ENCODE measurements around the gene SNX1. TPM values are rescaled to one million over a fixed set of nuclear protein-coding genes. Genes with fewer than 3 reads are reported as not detected.

Gene SNX1
- total and polyA plus RNA-seq, 10 of the 15 experiments (the other 5 are each of a cell fraction or from before 2014, with no cell fraction given), result 17.8 to 115 (median 96.3) TPM

- no peak overlapping the region for H3K9ac ChIP-seq (ENCODE audit: control insufficient read depth, insufficient read depth, low read length)
- no peak overlapping the region for H3K4me3 ChIP-seq
- no peaks in the 10 kb centered on the region for H3K4me1 ChIP-seq (ENCODE audit: control insufficient read depth, insufficient read depth, low read length)
- ChIA-PET CTCF (interaction anchor here (0.7 to 2.1 kb wide), 8 partner anchors 10 to 596 kb away, joined by 3 to 9 read pairs (median 4); no protein-coding TSS in a partner anchor), POLR2A (interaction anchor here (0.9 to 1.8 kb wide), 3 partner anchors 10 to 38 kb away, joined by 3 to 11 read pairs (median 4); no protein-coding TSS in a partner anchor), RAD21 (ENCODE audit: unreplicated experiment) (interaction anchor here (1.2 kb wide), 1 partner anchor 66 kb away, joined by 3 read pairs; no protein-coding TSS in a partner anchor), SMC1A (ENCODE audit: uncharacterized antibody, unreplicated experiment) (interaction anchor here (0.8 to 1.2 kb wide), 2 partner anchors 13 to 17 kb away, joined by 3 to 4 read pairs; no protein-coding TSS in a partner anchor)
- no peak overlapping the region for H3K4me2 ChIP-seq (ENCODE audit: control insufficient read depth, insufficient read depth)
- in situ Hi-C loops (cut with MboI), result no loop called here
- H3K36me3 ChIP-seq (ENCODE audit: control insufficient read depth in 2 of 2, insufficient read depth in 2 of 2, low read length in 1 of 2), result peaks cover 40 to 52% of the 10 kb centered on the region in 2 experiments
- DNase-seq (ENCODE audit: low read depth, low spot score) (no peak), ATAC-seq (no peak), FAIRE-seq (no peak)
- H4K20me1 ChIP-seq (ENCODE audit: control insufficient read depth, insufficient read depth), result no peaks in the 10 kb centered on the region
- no peaks in the 10 kb centered on the region for H3K9me3 ChIP-seq (replicated peaks; ENCODE audit: control insufficient read depth, insufficient read depth, low read length)
- H3K27me3 ChIP-seq (replicated peaks in 1 of 2; ENCODE audit: control insufficient read depth in 2 of 2, insufficient read depth in 2 of 2, low read length in 1 of 2), result no peaks in the 10 kb centered on the region
- no peak overlapping the region for H3K27ac ChIP-seq (ENCODE audit: control insufficient read depth, insufficient read depth)
- intact Hi-C loops (cut with micrococcal nuclease; ENCODE audit: unreplicated experiment), result no loop called here
- H2AFZ ChIP-seq (ENCODE audit: control insufficient read depth, low read depth, low read length), result no peak overlapping the region
- no peak for TF ChIP-seq RUNX3 (IDR thresholded peaks at IDR 0.05; ENCODE audit: low read length)
- no peak for TF ChIP-seq SMAD5 (IDR thresholded peaks at IDR 0.05; ENCODE audit: low read depth)
- TF ChIP-seq MEF2A (IDR thresholded peaks at IDR 0.05; ENCODE audit: insufficient read depth, low read depth, low read length), result no peak
- WGBS (ENCODE audit: insufficient coverage, insufficient replicate concordance, low lambda C conversion rate, missing lambda C conversion rate), result 94% methylated on average over 4 of the region's 4 CpGs
- BruUV-seq (replicated peaks), result no TSS peak
- H3K79me2 ChIP-seq (ENCODE audit: control insufficient read depth, insufficient read depth, low read length), result no peaks in the 10 kb centered on the region
Measured at GRCh38 chr15:64132217-64132616, 36.4 kb downstream of the SNX1 start.

DNA sequence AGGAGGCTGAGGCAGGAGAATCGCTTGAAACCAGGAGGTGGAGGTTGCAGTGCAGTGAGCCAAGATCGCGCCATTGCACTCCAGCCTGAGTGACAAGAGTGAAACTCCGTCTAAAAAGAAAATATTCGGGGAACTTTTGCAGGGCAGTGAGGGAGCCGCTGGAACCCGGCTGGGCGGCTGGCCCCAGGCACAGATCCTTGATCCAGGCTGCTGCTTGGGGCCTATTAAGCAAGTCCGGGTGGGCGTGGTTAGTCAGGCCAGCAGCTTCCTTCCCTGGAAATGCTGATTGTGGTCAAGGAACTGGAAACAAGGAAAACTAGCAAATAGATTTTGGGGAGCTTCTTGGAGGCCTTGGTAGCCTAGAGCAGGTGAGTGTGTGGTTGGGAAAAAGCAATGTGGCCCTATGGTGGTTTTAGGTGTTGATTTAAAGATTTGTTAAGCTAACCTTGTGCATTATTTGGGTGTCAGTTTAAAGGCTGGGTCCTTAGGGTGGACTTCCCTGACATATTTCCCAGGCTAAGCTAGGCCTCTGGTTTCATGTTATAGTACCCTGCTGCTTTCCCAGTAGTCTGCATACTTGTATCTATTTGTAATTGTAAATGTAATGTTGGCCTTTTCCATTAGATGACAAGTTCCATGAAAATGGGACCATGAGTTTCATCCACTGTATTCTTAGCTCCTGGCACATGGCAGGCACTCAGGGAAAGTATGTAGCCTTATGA lies 38.0 kb downstream of the SNX1 start:
- WGBS (ENCODE audit: insufficient coverage, insufficient replicate concordance, low lambda C conversion rate, missing lambda C conversion rate), result 96% methylated on average over 10 of the region's 10 CpGs

More for the DNA sequence above, 38.0 kb downstream of the SNX1 start:
- no peaks in the 10 kb centered on the region for H3K9me3 ChIP-seq (replicated peaks; ENCODE audit: control insufficient read depth, insufficient read depth, low read length)
- no peaks in the 10 kb centered on the region for H4K20me1 ChIP-seq (ENCODE audit: control insufficient read depth, insufficient read depth)
- TF ChIP-seq, protein P1, sequence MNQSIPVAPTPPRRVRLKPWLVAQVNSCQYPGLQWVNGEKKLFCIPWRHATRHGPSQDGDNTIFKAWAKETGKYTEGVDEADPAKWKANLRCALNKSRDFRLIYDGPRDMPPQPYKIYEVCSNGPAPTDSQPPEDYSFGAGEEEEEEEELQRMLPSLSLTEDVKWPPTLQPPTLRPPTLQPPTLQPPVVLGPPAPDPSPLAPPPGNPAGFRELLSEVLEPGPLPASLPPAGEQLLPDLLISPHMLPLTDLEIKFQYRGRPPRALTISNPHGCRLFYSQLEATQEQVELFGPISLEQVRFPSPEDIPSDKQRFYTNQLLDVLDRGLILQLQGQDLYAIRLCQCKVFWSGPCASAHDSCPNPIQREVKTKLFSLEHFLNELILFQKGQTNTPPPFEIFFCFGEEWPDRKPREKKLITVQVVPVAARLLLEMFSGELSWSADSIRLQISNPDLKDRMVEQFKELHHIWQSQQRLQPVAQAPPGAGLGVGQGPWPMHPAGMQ (IDR thresholded peaks at IDR 0.05; ENCODE audit: borderline replicate concordance), result no peak
- TF ChIP-seq BCL11A (IDR thresholded peaks at IDR 0.05; ENCODE audit: low read depth, low read length) (no peak), SUZ12 (IDR thresholded peaks at IDR 0.05; ENCODE audit: unreplicated experiment) (no peak), HSF1 (IDR thresholded peaks at IDR 0.05; ENCODE audit: low read depth, low read length) (no peak), HDAC6 (IDR thresholded peaks at IDR 0.05; ENCODE audit: unreplicated experiment) (no peak), MTA2 (IDR thresholded peaks at IDR 0.05; ENCODE audit: low read depth) (no peak), SMAD1 (IDR thresholded peaks at IDR 0.05; ENCODE audit: low read depth, partially characterized antibody) (no peak), EED (IDR thresholded peaks at IDR 0.05; ENCODE audit: low read depth) (no peak), STAT3 (IDR thresholded peaks at IDR 0.05; ENCODE audit: low read depth, low read length) (no peak), KDM1A (IDR thresholded peaks at IDR 0.05; ENCODE audit: borderline replicate concordance) (no peak), NR2F1 (conservative IDR thresholded peaks at IDR 0.05) (no peak), RAD51 (IDR thresholded peaks at IDR 0.05) (no peak), FOXK2 (IDR thresholded peaks at IDR 0.05) (no peak)
- no peak overlapping the region for H3K9ac ChIP-seq (ENCODE audit: control insufficient read depth, insufficient read depth, low read length)
- FAIRE-seq, result no peak
- in situ Hi-C loops (cut with MboI) (no loop called here), intact Hi-C loops (cut with micrococcal nuclease; ENCODE audit: unreplicated experiment) (no loop called here)
- BruUV-seq (replicated peaks), result no TSS peak
- ChIA-PET SMC1A (ENCODE audit: uncharacterized antibody, unreplicated experiment) (no interaction called here), POLR2A (no interaction called here), CTCF (interaction anchor here (0.5 to 0.9 kb wide), 4 partner anchors 11 to 98 kb away, joined by 3 read pairs; no protein-coding TSS in a partner anchor), RAD21 (ENCODE audit: unreplicated experiment) (no interaction called here)
- no peak overlapping the region for H3K4me2 ChIP-seq (ENCODE audit: control insufficient read depth, insufficient read depth)
- no peak overlapping the region for H2AFZ ChIP-seq (ENCODE audit: control insufficient read depth, low read depth, low read length)
- no peak overlapping the region for H3K27ac ChIP-seq (ENCODE audit: control insufficient read depth, insufficient read depth)
- no peak overlapping the region for H3K4me3 ChIP-seq
- H3K27me3 ChIP-seq (replicated peaks in 1 of 2; ENCODE audit: control insufficient read depth in 2 of 2, insufficient read depth in 2 of 2, low read length in 1 of 2), result no peaks in the 10 kb centered on the region
- no peak for DNase-seq (ENCODE audit: low read depth, low spot score)
- peaks cover 44 to 53% of the 10 kb centered on the region in 2 experiments for H3K36me3 ChIP-seq (ENCODE audit: control insufficient read depth in 2 of 2, insufficient read depth in 2 of 2, low read length in 1 of 2)
- H3K4me1 ChIP-seq (ENCODE audit: control insufficient read depth, insufficient read depth, low read length), result no peaks in the 10 kb centered on the region
- H3K79me2 ChIP-seq (ENCODE audit: control insufficient read depth, insufficient read depth, low read length), result no peaks in the 10 kb centered on the region
- no peak for ATAC-seq

Data from GM12878 (cell line).